Stimulated activated CD4-positive, alpha-beta T cell treated with anti-CD3 and anti-CD28 coated beads, Interleukin-12 subunit alpha, Interleukin-12 subunit beta, amount 100 ng/mL, for 24 hours (primary cell): ENCODE measurements around the gene KRTAP19-6.
"Not testable (repeated sequence)": the region's sequence is repeated elsewhere in the genome, so short reads cannot be mapped to it uniquely, and the experiment has no call there.

Source experiments
- DNase-seq, 2 experiments: peaks; one replicate each; pipeline ENCODE4 v3.0.0-alpha.2; 2020; ENCODE audit warnings: low read depth in 2 of 2

Gene KRTAP19-6

GRCh38 chr21:30541764-30542163, at the start of gene KRTAP19-6:
TSS of gene KRTAP19-6 (minus strand) at chr21:30541864. CDS start at chr21:30541833, 31 bp downstream.
- no peak for DNase-seq

- DNase-seq = no peak
Measured at GRCh38 chr21:30590297-30590696, 48.6 kb upstream of the KRTAP19-6 start, which contains the start of gene KRTAP22-2. TSS of gene KRTAP22-2 (minus strand) at chr21:30590397.

GRCh38 chr21:30582870-30583269, 41.2 kb upstream of the KRTAP19-6 start:
- no peak for DNase-seq

- DNase-seq = no peak
Measured at GRCh38 chr21:30580132-30580531, 38.5 kb upstream of the KRTAP19-6 start.

- DNase-seq = no peak
Measured at GRCh38 chr21:30579346-30579745, 37.7 kb upstream of the KRTAP19-6 start.

- DNase-seq = no peak
Measured at GRCh38 chr21:30577766-30578165, 36.1 kb upstream of the KRTAP19-6 start.

GRCh38 chr21:30567617-30568016, 26.0 kb upstream of the KRTAP19-6 start:
- no peak for DNase-seq

GRCh38 chr21:30563630-30564029, 22.0 kb upstream of the KRTAP19-6 start:
- DNase-seq = no peak

- no peak for DNase-seq
Measured at GRCh38 chr21:30563072-30563471, 21.4 kb upstream of the KRTAP19-6 start.

- DNase-seq = no peak
Measured at GRCh38 chr21:30561957-30562356, 20.3 kb upstream of the KRTAP19-6 start.

- no peak for DNase-seq
Measured at GRCh38 chr21:30561264-30561895, 19.7 kb upstream of the KRTAP19-6 start, which contains the start of gene KRTAP19-7. TSS of gene KRTAP19-7 (minus strand) at chr21:30561314. CDS start at chr21:30561289, 25 bp downstream.

- no peak for DNase-seq
Measured at GRCh38 chr21:30555095-30555494, 13.4 kb upstream of the KRTAP19-6 start.

- no peak for DNase-seq
Measured at GRCh38 chr21:30552782-30553181, 11.1 kb upstream of the KRTAP19-6 start.

GRCh38 chr21:30518876-30519275, 22.8 kb downstream of the KRTAP19-6 start:
- no peak for DNase-seq

- no peak for DNase-seq
Measured at GRCh38 chr21:30515681-30516080, 26.0 kb downstream of the KRTAP19-6 start.

GRCh38 chr21:30505621-30506205, 36.0 kb downstream of the KRTAP19-6 start:
- not testable (repeated sequence) for DNase-seq

GRCh38 chr21:30502041-30502440, 39.6 kb downstream of the KRTAP19-6 start, which contains the start of gene KRTAP19-5:
TSS of gene KRTAP19-5 (minus strand) at chr21:30502141. CDS start at chr21:30502090, 51 bp downstream.
- DNase-seq = no peak

- DNase-seq = no peak
Measured at GRCh38 chr21:30497065-30497464, 44.6 kb downstream of the KRTAP19-6 start, which contains the start of gene KRTAP19-4. TSS of gene KRTAP19-4 (minus strand) at chr21:30497165. CDS start at chr21:30497110, 55 bp downstream.

- DNase-seq = no peak
Measured at GRCh38 chr21:30491963-30492428, 49.7 kb downstream of the KRTAP19-6 start, which contains the start of gene KRTAP19-3. TSS of gene KRTAP19-3 (minus strand) at chr21:30492013. CDS start at chr21:30491957, 56 bp downstream.
